Inferior parietal cortex (tissue), 1 donor: ENCODE results near the gene SLX9.
A peak's percentile ranks its signal among the peaks of the same experiment; 100 is the strongest.

Source experiments
- DNase-seq: peaks from one replicate; pipeline ENCODE4 v3.0.0-alpha.2; 2016; ENCODE audit errors: extremely low spot score

Gene SLX9, protein sequence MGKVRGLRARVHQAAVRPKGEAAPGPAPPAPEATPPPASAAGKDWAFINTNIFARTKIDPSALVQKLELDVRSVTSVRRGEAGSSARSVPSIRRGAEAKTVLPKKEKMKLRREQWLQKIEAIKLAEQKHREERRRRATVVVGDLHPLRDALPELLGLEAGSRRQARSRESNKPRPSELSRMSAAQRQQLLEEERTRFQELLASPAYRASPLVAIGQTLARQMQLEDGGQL

DNA sequence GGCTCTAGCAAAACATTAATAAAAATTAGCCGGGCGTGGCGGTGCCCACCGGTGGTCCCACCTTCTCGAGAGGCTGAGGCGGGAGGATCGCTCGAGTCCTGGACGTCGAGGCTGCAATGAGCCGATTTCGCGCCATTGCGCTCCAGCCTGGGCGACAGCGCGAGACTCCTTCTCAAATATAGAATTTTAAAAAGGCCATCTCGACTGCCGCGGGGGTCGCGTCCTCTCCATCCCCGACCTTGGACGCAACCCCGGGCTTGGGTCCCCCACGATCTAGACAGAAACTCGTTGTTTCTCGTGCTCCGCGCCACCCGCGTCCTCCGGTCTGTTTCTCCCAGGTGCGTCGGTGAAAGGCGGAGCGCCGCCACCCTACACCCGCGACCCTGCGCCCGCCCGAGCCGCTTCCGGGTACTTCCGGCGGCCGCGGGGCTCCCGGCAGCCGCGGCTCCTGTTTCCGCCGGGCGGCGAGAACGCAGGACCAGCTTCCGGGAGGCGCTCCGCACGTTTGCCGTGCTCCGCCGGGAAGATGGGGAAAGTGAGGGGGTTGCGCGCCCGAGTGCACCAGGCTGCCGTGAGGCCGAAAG lies at the start of gene SLX9:
SLX9 (plus strand) TSS at position 498 of the 584 bp plus-strand sequence; CDS start at position 527, 29 bp downstream.
- DNase-seq: peak; percentile 74

DNA sequence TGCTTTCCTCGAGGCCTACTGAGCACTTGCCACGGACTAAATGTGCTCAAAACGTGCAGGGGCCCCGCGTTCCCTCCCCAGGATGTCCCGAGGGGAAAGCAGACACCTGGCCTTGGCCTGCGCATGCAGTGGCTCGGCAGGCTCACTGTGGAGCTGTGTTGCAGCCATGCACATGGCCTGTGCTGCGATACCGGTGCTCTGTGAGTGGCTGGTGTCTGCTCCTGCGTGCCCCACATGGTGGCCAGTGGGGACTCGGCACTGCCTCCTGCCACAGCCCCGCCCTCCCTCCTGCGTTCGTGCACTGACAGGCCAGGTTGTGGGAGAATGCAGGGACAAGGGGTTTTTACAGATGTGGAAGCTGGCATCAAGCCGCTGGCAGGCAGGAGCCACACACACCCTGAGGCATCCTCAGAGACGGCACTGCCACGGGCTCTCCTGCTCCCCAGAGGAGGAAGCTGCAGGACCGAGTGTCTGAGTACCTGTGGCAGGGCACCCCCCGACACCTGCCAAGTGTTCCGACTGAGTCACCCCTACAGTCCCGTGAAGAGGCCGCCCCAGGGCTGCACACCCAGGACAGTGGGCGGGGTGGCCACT lies 49.4 kb upstream of the SLX9 start:
- no peak for DNase-seq

DNA sequence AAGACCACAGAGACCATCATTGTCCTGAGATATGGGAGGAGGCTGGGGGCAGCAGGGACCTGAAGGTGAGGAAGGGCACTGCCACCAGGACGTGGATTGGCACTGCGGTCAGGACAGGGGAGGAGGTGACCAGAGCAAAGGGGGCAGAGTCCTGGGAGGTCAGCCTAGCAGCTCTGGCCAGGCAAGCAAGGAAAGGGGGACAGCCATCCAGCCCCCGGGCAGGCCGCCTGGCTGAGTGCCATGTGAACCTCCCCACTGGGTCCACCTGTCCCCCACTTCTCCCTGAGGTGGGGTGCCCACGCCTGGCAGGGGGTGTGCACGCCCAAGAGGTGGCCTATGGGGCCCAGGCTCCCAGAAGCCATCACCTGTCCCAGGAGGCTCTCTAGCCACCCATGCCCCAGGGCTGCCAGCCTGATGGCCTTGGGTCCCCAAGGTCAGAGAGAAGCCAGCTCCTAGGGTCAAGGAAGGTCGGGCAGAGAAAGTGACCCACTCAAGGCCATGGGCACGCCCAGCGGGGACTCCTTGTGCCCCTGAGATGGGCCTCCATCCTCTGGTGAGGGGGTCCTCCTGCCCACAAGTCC lies 48.8 kb upstream of the SLX9 start:
- DNase-seq: no peak

DNA sequence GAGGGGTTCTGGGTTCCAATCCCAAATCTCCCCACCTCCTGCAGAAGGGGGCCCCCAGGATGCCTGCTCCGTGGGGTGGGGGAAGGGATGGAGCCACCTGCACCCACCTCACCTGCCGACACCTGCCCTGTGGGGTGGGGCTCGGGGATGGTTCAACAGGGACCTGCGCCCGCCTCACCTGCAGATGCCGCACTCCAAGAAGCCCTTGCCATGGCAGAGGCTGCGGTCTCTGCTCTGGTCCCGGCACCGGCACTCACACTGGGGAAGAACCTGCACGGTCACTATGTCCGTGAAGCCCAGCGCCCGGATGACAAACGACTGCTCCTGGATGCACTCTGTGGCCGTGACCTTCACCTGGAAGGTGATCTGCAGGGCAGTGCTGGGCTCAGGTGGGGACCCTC lies 48.2 kb upstream of the SLX9 start:
- DNase-seq: no peak

DNA sequence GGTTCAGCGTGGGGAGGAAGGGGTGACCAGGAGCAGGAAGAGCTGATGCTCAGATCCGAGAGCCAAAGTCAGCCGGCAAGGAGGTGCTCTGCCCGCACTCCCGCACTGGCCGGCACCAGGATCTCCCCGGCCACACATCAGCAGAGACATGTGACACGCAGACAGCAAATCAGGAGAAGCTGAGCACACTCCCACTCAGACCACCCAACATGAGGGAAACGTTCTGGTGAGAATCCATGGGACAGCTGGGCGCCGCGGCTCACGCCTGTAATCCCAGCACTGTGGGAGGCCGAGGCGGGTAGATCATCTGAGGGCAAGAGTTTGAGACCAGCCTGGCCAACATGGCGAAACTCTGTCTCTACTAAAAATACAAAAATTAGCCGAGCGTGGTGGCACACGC lies 47.7 kb upstream of the SLX9 start:
- DNase-seq: no peak

DNA sequence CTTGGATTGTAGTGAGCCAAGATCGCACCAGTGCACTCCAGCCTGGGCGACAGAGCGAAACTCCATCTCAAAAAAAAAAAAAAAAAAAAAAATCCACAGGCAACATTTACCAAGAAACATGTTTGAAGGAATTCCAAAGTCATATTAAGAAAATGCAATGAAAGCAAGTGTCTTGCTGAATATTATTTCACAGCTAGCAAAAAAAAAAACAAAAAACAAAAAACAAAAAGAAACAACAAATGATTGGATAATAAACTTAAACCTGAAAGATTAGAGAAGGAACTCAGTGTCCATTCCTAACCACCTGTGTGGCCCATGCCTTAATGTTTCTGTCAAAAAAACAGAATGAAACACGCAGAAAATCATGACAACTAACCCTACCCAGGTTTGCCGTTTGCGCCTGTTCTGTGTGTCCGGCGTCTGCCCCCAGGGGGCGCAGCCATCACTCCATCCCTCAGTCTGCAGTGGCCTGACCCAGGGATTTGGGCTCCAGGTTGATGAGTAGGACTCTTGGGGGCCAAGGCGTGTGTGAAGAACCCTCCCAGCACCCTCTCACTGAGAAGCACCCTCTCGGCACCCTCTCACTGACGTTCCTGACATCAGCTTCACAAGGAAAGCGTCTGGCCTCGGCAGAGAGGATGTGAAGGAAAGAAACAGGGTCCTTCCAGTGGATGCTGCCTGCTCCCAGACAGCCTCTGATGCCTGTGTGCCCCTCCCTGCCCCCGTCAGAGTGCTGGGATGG lies 47.1 kb upstream of the SLX9 start:
- peak; percentile 47 for DNase-seq

DNA sequence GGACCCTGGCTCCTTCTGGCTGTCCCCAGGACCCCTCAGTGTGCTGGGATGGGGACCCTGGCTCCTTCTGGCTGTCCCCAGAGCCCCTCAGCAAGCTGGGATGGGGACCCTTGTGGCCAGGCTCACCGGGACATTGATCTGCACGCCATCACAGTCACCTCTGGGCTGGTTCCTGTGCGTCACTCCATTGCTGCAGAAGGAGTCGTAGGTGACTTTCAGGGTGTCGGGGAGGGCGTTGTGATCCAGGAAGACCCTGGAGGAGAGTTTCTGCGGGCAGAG lies 46.6 kb upstream of the SLX9 start:
- no peak for DNase-seq

DNA sequence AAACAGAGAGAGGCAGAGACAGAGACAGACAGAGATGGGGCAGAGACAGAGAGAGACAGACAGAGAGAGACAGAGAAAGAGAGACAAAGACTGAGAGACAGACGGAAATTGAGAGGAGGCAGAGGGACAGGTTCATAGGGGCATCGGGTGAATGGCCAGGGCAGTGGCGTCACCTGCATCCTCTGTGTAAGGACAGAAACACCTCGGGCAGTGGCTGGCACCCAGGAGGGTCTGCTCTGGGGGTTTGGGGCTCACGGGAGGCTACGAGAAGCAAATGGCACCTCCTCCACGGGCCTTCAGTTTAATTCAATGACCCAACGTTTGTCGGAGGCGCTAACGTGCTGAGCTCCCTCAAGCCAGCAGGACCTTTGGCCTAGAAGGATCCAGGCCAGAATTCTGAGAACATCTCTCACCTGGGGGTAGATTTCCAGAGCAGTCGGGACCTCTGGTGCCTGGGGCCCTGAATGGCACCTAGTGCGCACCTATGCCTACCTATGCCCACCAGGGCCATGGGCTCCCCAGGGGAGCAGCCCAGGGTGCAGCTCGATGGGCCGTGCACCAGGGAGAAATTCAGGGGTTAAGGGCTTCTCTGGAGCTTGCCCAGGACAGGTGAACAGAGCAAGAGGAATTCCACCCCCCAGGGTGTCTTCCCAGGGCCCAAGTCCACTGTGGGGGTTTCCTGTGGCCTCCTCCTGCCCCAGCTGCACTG lies 45.7 kb upstream of the SLX9 start:
- no peak for DNase-seq

DNA sequence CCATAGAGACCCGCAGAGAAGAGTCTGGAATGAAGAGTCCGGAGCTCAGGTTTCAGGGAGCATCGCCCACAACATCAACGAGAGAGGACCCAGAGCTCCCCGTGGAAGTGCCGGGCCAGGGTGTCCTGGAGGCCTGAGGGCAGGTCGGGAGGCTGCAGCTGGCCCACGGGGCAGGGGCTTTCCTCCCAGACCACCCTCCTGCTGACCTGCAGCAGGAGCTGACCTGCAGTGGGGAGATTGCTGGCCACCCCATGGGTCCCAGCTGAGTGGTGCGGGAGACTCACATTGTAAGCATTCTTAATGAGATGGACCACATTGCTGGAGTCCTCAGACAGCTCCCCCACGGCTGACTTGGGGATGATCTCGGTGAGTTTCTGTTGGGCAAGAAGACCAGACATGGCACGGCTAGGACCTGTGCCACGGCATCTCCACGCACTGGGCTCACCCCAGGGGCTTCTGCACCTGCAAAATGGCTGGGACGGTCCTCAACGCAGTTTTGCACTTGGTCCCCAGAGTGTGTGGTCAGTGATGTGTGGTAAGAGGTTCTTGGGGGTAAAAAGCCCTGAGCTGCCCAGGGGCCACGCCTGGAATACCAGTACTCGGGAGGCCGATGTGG lies 45.0 kb upstream of the SLX9 start:
- DNase-seq: no peak

DNA sequence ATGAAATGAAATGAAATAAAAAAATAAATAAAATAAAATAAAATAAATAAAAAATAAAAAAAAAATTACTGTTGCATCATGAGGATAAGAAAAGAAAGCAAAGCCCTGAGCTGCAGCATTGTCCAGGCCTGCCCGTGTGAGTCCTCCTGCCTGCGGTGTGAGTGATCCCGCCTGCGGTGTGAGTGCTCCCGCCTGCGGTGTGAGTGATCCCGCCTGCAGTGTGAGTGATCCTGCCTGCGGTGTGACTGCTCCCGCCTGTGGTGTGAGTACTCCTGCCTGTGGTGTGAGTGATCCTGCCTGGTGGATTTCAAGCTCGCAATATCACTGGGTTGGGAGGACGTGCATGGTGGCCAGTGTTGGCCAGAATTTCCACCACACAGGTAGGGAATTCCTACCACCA lies 44.0 kb upstream of the SLX9 start:
- DNase-seq: no peak

DNA sequence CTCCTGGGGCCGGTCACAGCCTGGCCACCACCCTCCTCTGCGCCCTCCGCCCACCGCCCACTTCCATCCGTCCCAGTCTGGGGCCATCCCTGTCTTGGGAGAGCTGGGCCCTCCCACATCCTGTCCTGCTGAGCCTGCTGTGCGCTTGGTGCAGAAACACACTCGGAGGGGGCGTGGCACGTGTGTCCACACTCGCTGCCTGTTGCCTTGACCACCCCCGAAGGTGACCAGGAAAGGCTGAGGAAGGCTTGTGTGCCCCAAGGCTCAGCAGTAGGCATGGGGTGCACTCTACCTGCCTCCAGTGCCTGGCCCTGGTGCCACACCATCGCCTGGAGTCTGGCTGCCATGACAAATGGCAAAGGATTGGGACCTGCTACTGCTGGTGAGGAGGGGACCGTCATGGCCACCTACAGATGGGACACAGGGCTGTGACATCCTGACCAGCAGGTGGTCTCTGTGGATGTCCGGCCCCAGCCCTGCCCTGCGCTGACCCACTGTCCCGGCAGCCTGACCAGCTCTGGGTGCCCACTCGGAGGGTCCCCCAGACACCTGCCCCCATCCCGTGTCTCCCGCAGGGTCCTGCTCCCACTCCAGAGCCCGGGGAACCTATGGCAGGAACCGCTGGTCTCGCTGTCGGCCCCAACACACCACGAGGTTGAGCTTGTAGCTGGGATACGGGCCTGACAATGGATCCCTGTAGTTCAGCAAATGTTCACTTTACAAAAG lies 43.1 kb upstream of the SLX9 start:
- DNase-seq: no peak

DNA sequence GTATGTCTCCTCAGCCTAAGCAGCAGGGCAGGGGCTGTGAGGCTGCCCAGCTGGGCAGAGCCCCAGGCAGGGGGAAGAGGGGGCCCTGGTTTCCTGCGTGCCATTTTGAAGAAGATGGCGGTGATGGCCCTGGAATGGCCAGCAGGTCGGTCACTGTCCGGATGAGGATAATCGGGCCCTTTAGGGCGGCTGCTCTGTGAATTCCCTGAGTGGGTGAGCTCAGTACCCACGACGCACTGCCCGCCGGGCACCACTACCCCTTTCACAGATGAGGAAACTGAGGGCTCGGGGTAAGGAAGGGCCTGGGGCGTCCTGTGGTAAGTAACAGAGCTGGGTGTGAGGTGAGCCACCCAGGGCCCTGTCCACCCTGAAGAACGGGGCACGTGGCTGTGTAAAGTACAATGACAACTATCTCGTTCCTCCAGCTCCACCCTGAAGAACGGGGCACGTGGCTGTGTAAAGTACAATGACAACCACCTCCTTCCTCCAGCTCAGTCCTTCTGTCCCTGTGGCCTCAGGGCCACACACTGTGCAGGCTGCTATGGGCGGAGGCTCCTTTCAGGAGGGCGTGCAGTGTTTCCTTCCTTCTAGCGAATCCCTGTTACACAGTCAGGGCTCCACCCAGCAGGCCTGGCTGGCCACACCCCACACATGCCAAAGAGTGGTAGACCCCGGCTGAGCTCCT lies 42.4 kb upstream of the SLX9 start:
- no peak for DNase-seq

DNA sequence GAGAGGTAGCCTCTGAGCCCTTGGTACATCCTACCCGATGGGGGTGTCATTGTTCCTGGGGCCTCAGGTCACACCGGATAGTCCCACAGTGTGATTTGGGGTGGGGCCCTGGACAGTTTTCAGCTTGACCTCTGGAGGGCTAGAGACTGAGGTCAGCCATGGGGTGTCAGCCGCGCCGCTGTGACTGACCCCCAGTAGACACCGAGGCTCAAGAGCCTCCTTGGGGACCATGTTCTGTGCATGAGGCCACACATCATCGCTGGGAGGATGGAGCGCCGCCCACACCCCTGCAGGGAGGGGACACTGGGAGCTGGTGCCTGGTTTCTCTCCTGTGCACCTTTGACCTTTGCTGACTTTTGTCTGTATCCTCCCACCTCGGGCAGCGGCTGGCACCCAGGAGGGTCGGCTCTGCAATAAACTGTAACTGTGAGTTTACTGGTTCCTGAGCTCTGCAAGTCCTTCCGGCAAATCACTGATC lies 41.8 kb upstream of the SLX9 start:
- no peak for DNase-seq

DNA sequence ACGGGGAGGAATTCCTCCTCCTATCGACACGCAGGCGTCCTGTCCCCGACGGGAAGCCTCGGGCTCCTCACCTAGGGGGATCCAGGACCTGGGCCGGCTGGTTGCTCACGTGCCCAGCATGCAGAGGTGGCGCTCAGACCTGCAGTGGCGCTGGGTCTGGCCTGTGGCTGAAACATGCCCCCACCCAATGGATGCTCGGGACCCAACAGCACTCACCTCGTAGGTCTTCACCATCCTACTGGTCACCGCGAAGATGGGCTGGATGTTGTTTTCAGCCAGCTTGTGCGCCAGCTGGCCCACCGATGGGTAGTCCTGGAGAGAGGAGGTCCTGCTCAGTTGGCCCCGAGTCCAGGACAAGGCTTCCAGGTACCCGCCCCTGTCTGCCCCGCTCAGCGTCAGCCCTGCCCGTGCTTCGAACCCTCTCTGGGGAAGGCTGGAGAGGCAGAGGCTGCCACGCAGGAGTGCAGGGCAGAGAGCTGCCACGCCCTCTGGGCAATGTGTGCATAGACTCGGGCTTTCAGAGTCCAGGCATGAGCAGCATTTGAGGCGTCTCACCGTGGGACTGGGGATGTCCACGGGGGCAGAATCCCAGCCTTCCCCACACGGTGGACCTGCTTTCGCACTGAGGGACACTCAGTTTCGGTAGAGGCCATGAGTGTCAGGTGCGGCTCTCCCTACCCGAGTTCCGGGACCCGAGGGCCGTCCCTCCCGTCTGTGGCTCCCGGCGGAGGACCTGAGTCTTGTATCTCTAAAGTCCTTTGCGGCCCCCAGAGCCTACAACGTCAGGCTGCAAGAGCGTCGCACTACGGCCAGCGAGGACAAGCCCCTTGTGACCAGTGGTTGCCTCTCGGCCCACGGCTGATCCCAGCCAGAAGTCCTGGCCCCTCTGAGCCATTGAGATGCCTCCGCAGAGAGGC lies 40.7 kb upstream of the SLX9 start:
- no peak for DNase-seq

DNA sequence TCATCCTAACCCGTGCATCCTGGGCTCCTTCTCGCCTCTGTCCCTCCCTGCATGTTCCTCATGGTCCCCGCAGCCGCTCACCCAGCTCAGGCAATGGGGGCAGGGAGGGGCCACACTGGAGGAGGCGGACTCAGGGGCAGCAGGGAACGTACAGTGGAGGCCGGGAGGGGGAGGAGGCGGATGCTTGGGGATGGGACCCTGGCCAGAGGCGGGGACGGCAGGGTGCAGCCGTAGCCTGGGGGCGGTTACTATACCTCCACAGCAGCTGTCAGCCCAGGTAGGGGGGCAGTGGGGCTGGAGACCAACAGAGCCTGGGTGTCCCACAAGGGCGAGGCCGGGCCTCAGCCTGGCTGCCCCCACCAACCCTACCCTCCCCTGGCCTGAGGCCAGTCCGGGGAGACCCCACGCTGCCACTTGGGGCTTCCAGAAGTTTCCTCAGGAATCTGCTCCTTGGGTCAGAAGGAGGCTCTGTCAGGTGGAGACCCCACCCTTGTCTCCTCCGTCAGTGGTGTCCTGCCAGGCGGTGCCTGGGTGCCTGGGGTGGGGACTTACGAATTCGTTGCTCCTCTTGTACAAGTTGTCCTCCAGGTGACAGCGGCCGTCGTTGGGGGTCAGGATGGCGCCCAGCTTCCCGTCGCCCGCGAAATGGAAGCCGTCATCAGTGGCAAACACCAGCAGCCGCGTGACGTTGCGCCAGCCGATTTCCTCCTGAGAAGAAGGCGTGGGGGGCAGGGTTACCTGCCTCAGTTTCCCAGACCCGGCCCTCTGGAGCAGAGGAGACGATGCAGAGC lies 39.9 kb upstream of the SLX9 start:
- no peak for DNase-seq

DNA sequence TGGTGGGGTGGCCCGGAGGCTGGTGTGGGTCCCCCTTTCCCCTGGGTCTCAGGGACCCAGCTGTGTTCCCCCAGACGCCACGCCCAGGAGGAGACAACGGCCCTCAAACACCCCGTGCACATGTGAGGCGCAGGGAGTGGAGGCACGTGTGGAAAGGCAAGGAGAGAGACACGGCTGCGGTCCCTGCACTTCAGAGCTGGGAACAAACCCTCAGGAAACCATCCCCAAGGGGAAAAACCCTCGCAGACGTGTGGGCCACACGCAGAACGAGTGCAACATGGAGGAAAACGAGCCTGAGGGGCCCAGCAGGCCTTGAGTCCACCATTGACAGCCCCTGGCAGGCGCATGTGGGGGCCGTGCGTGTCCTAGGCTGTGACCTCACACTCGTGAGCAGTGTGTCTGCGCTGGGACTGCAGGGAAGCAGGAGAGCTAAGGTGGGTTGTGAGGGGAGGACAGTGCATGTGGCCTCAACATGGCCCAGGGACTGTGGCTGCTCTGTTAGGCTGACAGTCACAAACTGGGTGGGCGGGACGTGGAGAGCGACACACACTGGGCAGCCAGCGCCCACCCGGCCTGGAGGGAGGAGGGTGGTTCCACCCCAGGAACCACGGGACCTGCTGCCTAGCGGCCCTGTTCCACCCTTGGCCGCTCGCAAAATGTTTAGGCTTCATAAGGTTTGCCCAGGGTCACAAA lies 39.1 kb upstream of the SLX9 start:
- no peak for DNase-seq

DNA sequence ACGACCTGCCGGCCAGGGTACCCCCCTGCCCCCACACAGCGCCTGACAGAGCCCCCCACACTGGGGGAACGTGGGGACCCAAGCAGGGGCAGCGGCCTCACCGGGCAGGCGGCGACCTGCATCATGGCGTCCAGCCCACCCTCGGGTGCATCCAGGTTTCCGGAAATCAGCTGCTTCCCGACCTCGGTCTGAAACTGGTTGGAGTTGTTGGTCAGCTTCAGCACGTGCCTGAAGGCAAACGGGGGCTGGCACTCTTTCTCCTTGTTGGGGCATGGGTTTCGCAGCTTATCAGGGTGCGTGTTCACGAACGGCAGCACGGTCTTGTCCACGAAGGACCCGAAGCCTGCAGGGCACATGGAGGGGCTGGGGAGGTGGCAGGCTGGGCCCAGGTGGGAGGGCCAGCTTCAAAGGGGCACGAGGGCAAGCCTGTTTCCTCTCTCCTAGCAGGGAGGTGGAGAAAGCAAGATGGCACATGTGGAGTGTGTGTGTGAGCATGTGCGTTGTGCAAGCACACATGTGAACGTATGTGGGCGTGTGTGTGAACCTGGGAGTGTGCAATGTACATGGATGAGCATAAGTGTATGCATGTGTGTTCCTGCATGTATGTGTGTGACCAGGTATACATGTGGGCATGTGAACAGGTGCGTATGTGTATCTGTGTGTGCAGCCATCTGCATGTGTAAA lies 38.3 kb upstream of the SLX9 start:
- no peak for DNase-seq
